Stimulated activated CD4-positive, alpha-beta T cell treated with anti-CD3 and anti-CD28 coated beads, Interleukin-15, amount 100 ng/mL, for 1 hour (primary cell): ENCODE results near the gene EPM2A.

ENCODE experiments used
- DNase-seq, 2 donors: peaks; one replicate each; pipeline ENCODE4 v3.0.0-alpha.2; 2020; ENCODE audit warnings: low read depth in 1 of 2, low spot score in 1 of 2

EPM2A gene

GRCh38 chr6:145603991-145604390, 131.3 kb downstream of the EPM2A start:
- DNase-seq = no peak

GRCh38 chr6:145603424-145603833, 131.9 kb downstream of the EPM2A start:
- DNase-seq = no peak

GRCh38 chr6:145602726-145603326, 132.5 kb downstream of the EPM2A start:
- DNase-seq = no peak

GRCh38 chr6:145601397-145601796, 133.9 kb downstream of the EPM2A start:
- no peak for DNase-seq

GRCh38 chr6:145600299-145600698, 135.0 kb downstream of the EPM2A start:
- DNase-seq = no peak

- DNase-seq = no peak
Measured at GRCh38 chr6:145588981-145589380, 146.3 kb downstream of the EPM2A start.

GRCh38 chr6:145587334-145587733, 148.0 kb downstream of the EPM2A start:
- DNase-seq = no peak

GRCh38 chr6:145583753-145584152, 151.6 kb downstream of the EPM2A start:
- no peak for DNase-seq
